Measurements from ENCODE around the gene PCDH15. TPM values are rescaled to one million over a fixed set of nuclear protein-coding genes. Genes with fewer than 3 reads are reported as not detected.

PCDH15 gene
- total and polyA plus RNA-seq, 2 of the 8 experiments (the other 6 are each of a cell fraction or from before 2014, with no cell fraction given): 0.11 TPM; not detected in 1

- no peak for TF ChIP-seq TEAD4 (IDR thresholded peaks at IDR 0.05; ENCODE audit: low read depth, low read length)
Observed at GRCh38 chr10:53903756-53904155, 897.3 kb downstream of the PCDH15 start (continued).
